ENCODE results near the gene SMIM35.
"Not testable (repeated sequence)": the region's sequence is repeated elsewhere in the genome, so short reads cannot be mapped to it uniquely, and the experiment has no call there.

DNA sequence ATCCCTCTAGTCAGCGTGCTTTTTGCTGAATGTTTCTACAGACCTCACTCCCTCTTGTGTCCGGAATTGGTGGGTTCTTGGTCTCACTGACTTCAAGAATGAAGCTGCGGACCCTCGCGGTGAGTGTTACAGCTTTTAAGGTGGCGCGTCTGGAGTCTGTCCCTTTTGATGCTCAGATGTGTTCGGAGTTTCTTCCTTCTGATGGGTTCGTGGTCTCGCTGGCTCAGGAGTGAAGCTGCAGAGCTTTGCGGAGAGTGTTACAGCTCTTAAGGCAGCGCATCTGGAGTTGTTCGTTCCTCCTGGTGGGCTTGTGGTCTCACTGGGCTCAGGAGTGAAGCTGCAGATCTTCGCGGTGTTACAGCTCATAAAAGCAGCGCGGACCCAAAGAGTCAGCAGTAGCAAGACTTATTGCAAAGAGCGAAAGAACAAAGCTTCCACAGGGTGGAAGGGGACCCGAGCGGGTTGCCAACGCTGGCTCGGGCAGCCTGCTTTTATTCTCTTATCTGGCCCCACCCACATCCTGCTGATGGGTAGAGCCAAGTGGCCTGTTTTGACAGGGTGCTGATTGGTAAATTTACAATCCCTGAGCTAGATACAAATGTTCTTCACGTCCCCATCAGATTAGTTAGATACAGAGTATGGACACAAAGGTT is 109.0 kb downstream of the SMIM35 start:
- TF ChIP-seq NR2C2, NR1H2 (CRISPR knock-in tag; IDR thresholded peaks at IDR 0.05): not testable (repeated sequence)
- TF ChIP-seq, protein P1, sequence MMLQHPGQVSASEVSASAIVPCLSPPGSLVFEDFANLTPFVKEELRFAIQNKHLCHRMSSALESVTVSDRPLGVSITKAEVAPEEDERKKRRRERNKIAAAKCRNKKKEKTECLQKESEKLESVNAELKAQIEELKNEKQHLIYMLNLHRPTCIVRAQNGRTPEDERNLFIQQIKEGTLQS (CRISPR knock-in tag; conservative IDR thresholded peaks at IDR 0.05): not testable (repeated sequence)
- TF ChIP-seq, protein P2, sequence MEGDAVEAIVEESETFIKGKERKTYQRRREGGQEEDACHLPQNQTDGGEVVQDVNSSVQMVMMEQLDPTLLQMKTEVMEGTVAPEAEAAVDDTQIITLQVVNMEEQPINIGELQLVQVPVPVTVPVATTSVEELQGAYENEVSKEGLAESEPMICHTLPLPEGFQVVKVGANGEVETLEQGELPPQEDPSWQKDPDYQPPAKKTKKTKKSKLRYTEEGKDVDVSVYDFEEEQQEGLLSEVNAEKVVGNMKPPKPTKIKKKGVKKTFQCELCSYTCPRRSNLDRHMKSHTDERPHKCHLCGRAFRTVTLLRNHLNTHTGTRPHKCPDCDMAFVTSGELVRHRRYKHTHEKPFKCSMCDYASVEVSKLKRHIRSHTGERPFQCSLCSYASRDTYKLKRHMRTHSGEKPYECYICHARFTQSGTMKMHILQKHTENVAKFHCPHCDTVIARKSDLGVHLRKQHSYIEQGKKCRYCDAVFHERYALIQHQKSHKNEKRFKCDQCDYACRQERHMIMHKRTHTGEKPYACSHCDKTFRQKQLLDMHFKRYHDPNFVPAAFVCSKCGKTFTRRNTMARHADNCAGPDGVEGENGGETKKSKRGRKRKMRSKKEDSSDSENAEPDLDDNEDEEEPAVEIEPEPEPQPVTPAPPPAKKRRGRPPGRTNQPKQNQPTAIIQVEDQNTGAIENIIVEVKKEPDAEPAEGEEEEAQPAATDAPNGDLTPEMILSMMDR (IDR thresholded peaks at IDR 0.05): not testable (repeated sequence)
- TF ChIP-seq, protein P3, sequence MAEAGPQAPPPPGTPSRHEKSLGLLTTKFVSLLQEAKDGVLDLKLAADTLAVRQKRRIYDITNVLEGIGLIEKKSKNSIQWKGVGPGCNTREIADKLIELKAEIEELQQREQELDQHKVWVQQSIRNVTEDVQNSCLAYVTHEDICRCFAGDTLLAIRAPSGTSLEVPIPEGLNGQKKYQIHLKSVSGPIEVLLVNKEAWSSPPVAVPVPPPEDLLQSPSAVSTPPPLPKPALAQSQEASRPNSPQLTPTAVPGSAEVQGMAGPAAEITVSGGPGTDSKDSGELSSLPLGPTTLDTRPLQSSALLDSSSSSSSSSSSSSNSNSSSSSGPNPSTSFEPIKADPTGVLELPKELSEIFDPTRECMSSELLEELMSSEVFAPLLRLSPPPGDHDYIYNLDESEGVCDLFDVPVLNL (CRISPR knock-in tag; IDR thresholded peaks at IDR 0.05; ENCODE audit: borderline replicate concordance, low read depth): not testable (repeated sequence)
